LNCAP (cell line): ENCODE results near the gene TRAF2.

Source experiments
- TF ChIP-seq, protein P1 (sequence below): fragments of 450-650 bp; IDR thresholded peaks from 2 replicates; pipeline ENCODE4 v1.5.1; 2017; ENCODE audit warnings: mild to moderate bottlenecking

The TRAF2 gene

DNA sequence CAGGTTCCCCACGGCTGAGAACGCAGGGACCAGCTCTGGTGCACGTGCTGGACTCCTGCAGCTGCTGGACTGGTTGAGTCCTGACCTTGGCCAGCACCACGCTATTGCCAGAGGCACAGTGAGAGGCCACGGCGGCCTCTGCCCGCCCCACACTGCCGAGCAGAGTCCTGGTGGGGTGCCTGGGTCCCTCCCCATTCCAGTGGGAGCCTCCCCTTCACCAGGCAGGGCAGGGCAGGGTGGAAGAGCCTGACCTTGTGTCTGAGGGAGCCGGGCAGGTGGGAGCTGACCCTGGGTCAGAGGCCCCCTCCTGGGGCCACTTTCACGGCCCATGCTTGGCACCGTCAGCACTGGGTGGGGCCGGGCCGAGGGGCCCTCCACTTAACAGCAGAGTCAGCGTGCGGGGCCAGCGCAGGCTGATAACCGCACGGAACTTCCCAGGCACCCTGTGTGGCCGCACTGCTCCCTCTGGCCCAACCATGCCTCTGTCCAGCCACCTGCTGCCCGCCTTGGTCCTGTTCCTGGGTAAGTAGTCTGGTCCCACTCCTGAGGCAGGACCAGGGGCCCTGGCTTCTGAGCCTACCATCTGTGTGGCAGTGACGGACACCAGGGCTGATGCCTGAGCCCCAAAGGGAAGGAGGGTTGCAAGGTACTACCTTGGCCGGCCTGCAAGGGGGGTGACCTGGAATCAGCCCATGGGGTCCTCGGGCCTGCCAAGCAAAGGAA is 34.2 kb upstream of the TRAF2 start, which contains the start of gene MAMDC4:
Gene MAMDC4 (plus strand): TSS at position 406 of the 723 bp plus-strand sequence. CDS start 71 bp downstream, at position 477.
- TF ChIP-seq, protein P1, sequence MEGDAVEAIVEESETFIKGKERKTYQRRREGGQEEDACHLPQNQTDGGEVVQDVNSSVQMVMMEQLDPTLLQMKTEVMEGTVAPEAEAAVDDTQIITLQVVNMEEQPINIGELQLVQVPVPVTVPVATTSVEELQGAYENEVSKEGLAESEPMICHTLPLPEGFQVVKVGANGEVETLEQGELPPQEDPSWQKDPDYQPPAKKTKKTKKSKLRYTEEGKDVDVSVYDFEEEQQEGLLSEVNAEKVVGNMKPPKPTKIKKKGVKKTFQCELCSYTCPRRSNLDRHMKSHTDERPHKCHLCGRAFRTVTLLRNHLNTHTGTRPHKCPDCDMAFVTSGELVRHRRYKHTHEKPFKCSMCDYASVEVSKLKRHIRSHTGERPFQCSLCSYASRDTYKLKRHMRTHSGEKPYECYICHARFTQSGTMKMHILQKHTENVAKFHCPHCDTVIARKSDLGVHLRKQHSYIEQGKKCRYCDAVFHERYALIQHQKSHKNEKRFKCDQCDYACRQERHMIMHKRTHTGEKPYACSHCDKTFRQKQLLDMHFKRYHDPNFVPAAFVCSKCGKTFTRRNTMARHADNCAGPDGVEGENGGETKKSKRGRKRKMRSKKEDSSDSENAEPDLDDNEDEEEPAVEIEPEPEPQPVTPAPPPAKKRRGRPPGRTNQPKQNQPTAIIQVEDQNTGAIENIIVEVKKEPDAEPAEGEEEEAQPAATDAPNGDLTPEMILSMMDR: no peak

DNA sequence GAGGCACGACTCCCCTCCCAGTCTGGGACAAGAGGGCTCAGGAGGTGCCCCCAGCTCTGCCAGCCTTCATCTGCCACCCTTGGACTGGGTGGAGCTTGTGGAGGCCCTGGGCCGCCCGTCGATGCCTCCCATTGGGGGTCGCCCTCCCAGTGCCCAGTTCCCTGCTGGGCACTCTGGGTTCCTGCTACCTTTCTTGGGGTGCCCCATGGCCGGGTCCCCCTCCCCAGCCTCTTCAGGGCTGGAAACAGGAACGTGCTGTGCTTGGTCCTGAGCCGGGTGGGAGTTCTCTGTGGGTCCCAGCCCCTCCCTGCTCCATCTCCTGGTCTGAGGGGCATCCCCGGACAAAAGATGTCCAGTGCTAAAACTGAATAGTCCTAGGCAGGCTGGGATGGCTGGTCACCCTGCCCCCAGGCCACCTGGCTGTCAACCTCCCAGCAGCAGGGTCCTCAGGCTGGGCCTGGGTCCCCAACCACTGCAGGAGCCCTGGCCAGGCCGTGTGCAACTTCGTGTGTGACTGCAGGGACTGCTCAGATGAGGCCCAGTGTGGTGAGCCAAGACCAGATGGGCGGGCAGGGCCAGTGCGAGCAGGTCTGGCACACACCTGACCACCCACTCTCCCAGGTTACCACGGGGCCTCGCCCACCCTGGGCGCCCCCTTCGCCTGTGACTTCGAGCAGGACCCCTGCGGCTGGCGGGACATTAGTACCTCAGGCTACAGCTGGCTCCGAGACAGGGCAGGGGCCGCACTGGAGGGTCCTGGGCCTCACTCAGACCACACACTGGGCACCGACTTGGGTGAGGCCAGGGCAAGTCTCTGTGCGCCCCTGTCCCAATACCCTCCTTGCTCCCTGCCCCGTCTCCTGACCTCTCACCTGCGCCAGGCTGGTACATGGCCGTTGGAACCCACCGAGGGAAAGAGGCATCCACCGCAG is 33.4 kb upstream of the TRAF2 start:
- TF ChIP-seq, protein P1: no peak

DNA sequence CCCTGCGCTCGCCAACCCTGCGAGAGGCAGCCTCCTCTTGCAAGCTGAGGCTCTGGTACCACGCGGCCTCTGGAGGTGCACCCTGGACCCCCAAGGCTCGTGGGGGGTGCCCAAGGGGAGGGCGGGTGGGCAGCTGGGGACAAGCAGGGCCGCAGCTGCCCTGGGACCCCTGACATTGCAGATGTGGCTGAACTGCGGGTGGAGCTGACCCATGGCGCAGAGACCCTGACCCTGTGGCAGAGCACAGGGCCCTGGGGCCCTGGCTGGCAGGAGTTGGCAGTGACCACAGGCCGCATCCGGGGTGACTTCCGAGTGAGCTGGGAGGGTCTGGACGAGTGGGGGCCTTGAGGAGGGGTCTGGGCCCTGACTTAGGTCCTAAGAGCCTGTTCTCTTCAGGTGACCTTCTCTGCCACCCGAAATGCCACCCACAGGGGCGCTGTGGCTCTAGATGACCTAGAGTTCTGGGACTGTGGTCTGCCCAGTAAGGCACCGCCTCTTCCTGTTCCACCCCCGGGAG is 32.7 kb upstream of the TRAF2 start:
- TF ChIP-seq, protein P1: no peak

DNA sequence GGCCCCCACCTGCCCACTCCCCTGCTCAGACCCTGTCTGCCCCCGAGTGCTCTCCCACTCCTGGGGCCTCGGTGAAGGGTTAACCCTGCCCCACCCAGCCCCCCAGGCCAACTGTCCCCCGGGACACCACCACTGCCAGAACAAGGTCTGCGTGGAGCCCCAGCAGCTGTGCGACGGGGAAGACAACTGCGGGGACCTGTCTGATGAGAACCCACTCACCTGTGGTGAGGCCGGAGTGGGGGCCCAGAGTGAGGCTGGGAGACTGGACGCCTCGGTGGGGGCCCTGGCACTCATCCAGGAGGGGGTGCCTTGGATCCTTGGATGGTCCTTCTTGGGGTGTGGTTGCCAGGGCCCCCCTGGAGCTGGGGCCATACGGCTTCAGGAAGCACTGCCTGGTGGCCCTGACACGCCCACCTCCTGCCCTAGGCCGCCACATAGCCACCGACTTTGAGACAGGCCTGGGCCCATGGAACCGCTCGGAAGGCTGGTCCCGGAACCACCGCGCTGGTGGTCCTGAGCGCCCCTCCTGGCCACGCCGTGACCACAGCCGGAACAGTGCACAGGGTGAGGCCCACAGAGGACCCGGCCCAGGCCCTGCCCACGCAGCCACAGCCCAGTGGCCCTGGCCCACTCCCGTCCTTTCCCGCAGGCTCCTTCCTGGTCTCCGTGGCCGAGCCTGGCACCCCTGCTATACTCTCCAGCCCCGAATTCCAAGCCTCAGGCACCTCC is 32.0 kb upstream of the TRAF2 start:
- TF ChIP-seq, protein P1: no peak

DNA sequence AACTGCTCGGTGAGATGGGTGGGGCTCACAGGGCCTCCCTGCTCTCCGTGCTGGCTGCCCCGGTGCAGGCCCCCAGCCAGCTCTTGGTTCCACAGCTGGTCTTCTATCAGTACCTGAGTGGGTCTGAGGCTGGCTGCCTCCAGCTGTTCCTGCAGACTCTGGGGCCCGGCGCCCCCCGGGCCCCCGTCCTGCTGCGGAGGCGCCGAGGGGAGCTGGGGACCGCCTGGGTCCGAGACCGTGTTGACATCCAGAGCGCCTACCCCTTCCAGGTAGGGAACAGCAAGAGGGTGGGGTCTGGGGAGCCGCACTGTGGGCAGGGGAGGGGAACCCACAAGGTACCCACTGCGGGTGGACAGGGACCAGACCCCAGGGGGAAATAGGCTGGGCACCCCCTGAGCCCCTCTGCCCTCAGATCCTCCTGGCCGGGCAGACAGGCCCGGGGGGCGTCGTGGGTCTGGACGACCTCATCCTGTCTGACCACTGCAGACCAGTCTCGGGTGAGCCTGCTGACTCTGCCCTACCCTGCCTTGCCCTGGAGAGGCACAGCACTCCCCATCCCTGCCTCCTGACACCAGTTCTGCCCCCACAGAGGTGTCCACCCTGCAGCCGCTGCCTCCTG is 31.4 kb upstream of the TRAF2 start:
- TF ChIP-seq, protein P1: no peak

DNA sequence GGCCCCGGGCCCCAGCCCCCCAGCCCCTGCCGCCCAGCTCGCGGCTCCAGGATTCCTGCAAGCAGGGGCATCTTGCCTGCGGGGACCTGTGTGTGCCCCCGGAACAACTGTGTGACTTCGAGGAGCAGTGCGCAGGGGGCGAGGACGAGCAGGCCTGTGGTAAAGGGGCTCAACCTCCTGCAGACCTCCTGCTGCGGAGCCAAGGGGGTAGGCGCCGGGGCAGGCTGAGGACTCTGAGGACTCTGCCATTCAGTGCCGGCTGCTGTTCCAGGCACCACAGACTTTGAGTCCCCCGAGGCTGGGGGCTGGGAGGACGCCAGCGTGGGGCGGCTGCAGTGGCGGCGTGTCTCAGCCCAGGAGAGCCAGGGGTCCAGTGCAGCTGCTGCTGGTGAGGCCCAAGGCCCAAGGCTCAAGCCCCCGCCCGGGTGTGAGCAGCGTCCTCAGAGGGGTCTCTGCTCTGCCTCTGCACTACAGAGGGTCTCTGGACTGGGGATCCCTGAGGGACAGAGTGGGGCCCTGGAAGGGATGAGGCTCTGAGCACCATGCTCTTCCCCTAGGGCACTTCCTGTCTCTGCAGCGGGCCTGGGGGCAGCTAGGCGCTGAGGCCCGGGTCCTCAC is 30.7 kb upstream of the TRAF2 start:
- TF ChIP-seq, protein P1: no peak
